C4-2B (cell line): ENCODE results near the gene ZNF197.

Source experiments
- CTCF ChIP-seq: fragments of 450-650 bp; conservative IDR thresholded peaks from 2 replicates; pipeline ENCODE4 v1.5.1; 2017; ENCODE audit warnings: mild to moderate bottlenecking
- ZFX ChIP-seq: fragments of 450-650 bp; IDR thresholded peaks from 2 replicates; pipeline ENCODE4 v1.6.1; 2017

DNA sequence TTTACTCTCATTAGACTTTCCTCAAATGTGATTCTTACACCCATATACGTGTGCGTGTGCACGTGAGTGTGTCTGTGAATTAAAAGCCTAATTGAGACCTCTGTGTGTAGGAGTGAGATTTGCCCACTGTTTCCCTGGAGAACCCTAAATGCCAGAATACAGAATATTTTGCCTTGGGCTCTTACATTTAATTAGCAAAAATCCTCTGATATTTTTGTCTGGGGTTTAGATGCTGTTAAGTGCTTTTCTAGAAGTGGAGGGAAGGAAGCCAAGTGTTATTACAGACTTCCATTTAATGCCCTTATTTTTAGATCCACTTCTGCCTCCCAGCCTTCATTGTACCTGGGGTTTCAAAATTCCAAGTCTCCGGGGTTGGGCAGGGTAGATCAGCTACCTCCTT lies 41.5 kb downstream of the ZNF197 start:
- TF ChIP-seq CTCF (no peak), ZFX (no peak)
